NOMO-1 (cell line): ENCODE results near the gene CNPY3.
"Not testable (repeated sequence)": the region's sequence is repeated elsewhere in the genome, so short reads cannot be mapped to it uniquely, and the experiment has no call there.

Experiments
- DNase-seq, 2 experiments: peaks; one replicate each; lab custom pipeline; 2025; ENCODE audit not compliant: unreplicated experiment in 2 of 2; lab: John Stamatoyannopoulos, UW

CNPY3 gene

GRCh38 chr6:42914546-42914945, 14.7 kb upstream of the CNPY3 start:
- DNase-seq, result no peak

- DNase-seq, result no peak
These were observed 13.5 kb upstream of the CNPY3 start, which contains the start of gene PTCRA for GRCh38 chr6:42915732-42916131. TSS of gene PTCRA (plus strand) at chr6:42916053. CDS start at chr6:42916070, 17 bp downstream.

GRCh38 chr6:42916288-42916687, 13.0 kb upstream of the CNPY3 start:
- no peak for DNase-seq

- DNase-seq, result no peak
These were observed 7.5 kb upstream of the CNPY3 start for GRCh38 chr6:42921801-42922200.

GRCh38 chr6:42923666-42924065, 5.6 kb upstream of the CNPY3 start:
- DNase-seq, result peak; percentile 66 to 84

- DNase-seq, result no peak
These were observed 3.9 kb upstream of the CNPY3 start for GRCh38 chr6:42925248-42925857.

GRCh38 chr6:42929821-42930360, 611 bp downstream of the CNPY3 start:
- DNase-seq, result peak; percentile 91 to 95

GRCh38 chr6:42932412-42932811, 3.1 kb downstream of the CNPY3 start:
- DNase-seq, result no peak

- peak; percentile 58 to 92 for DNase-seq
These were observed 3.9 kb downstream of the CNPY3 start for GRCh38 chr6:42933205-42933604.

- peak in 1 of 2 experiments; percentile 26 for DNase-seq
These were observed 6.0 kb downstream of the CNPY3 start for GRCh38 chr6:42935322-42935721.

GRCh38 chr6:42936398-42936797, 7.1 kb downstream of the CNPY3 start:
- DNase-seq, result no peak

- no peak for DNase-seq
These were observed 8.5 kb downstream of the CNPY3 start for GRCh38 chr6:42937548-42938427.

GRCh38 chr6:42938428-42938796, 9.1 kb downstream of the CNPY3 start:
- no peak for DNase-seq

GRCh38 chr6:42938987-42939809, 9.9 kb downstream of the CNPY3 start:
- no peak for DNase-seq

- DNase-seq, result no peak
These were observed 10.5 kb downstream of the CNPY3 start for GRCh38 chr6:42939810-42940167.

GRCh38 chr6:42940493-42941045, 11.3 kb downstream of the CNPY3 start:
- no peak for DNase-seq

- DNase-seq, result not testable (repeated sequence)
These were observed 12.1 kb downstream of the CNPY3 start for GRCh38 chr6:42941356-42941755.

- DNase-seq, result no peak
These were observed 13.2 kb downstream of the CNPY3 start for GRCh38 chr6:42942444-42942843.

GRCh38 chr6:42947950-42948349, 18.7 kb downstream of the CNPY3 start:
- no peak for DNase-seq

- DNase-seq, result no peak
These were observed 23.1 kb downstream of the CNPY3 start for GRCh38 chr6:42952389-42952788.

- not testable (repeated sequence) for DNase-seq
These were observed 25.1 kb downstream of the CNPY3 start for GRCh38 chr6:42954405-42954804.
